ENCODE data around the gene MPP1.

GRCh38 chrX:154779261-154779660 is 26.0 kb downstream of the MPP1 start:
- TF ChIP-seq CTCF (IDR thresholded peaks at IDR 0.05) (no peak), POLR2A (IDR thresholded peaks at IDR 0.05) (no peak)
